ENCODE data around the gene CMTR1. TPM values are rescaled to one million over a fixed set of nuclear protein-coding genes. Genes with fewer than 3 reads are reported as not detected.

CMTR1 gene
- total and polyA plus RNA-seq, 10 of the 15 experiments (the other 5 are each of a cell fraction or from before 2014, with no cell fraction given), result 2.7 to 67.0 (median 46.2) TPM

GRCh38 chr6:37528541-37528940, 95.5 kb downstream of the CMTR1 start:
- FAIRE-seq, result no peak
- in situ Hi-C loops (cut with MboI) (no loop called here), intact Hi-C loops (cut with micrococcal nuclease; ENCODE audit: unreplicated experiment) (no loop called here)
- TF ChIP-seq POLR2AphosphoS5 (IDR thresholded peaks at IDR 0.05; ENCODE audit: low read length), result no peak
- TF ChIP-seq CBX5 (IDR thresholded peaks at IDR 0.05; ENCODE audit: low read depth), result no peak
- TF ChIP-seq BCL3 (IDR thresholded peaks at IDR 0.05; ENCODE audit: borderline replicate concordance, insufficient read depth, low read depth, low read length, poor library complexity, severe bottlenecking), result no peak
- TF ChIP-seq HDGF (IDR thresholded peaks at IDR 0.05), result no peak
- TF ChIP-seq PRDM15 (CRISPR knock-in tag; IDR thresholded peaks at IDR 0.05), result no peak
- no peak for TF ChIP-seq GATAD2B (conservative IDR thresholded peaks at IDR 0.05; ENCODE audit: low read depth)
- no peak for TF ChIP-seq MTA2 (IDR thresholded peaks at IDR 0.05; ENCODE audit: low read depth)
- no peak for TF ChIP-seq MYB (IDR thresholded peaks at IDR 0.05; ENCODE audit: borderline replicate concordance, low read depth, low read length)
- no peak for TF ChIP-seq ZNF592 (IDR thresholded peaks at IDR 0.05)
- no peak for TF ChIP-seq BHLHE40 (IDR thresholded peaks at IDR 0.05; ENCODE audit: borderline replicate concordance in 1 of 2, low read depth in 2 of 2, low read length in 1 of 2)
- TF ChIP-seq CREM (IDR thresholded peaks at IDR 0.05; ENCODE audit: low read depth), result no peak
- no peak overlapping the region for H3K9ac ChIP-seq (ENCODE audit: control insufficient read depth, insufficient read depth, low read length)
- 84% methylated on average over 8 of the region's 8 CpGs for WGBS (ENCODE audit: insufficient coverage, insufficient replicate concordance, low lambda C conversion rate, missing lambda C conversion rate)
- no peak overlapping the region for H2AFZ ChIP-seq (ENCODE audit: control insufficient read depth, low read depth, low read length)
- H3K9me3 ChIP-seq (replicated peaks; ENCODE audit: control insufficient read depth, insufficient read depth, low read length), result no peaks in the 10 kb centered on the region
- H4K20me1 ChIP-seq (ENCODE audit: control insufficient read depth, insufficient read depth), result no peaks in the 10 kb centered on the region
- H3K27ac ChIP-seq (ENCODE audit: control insufficient read depth, insufficient read depth), result no peak overlapping the region
- CTCF ChIA-PET, result interaction anchor here (1.2 to 6.5 kb wide), 4 partner anchors 10 to 43 kb away, joined by 3 to 29 read pairs (median 4); partner anchors contain the start of gene CCDC167
- RAD21 ChIA-PET (ENCODE audit: unreplicated experiment), result interaction anchor here (0.6 to 1.6 kb wide), 3 partner anchors 35 to 50 kb away, joined by 3 to 5 read pairs (median 3); no protein-coding TSS in a partner anchor
- H3K79me2 ChIP-seq (ENCODE audit: control insufficient read depth, insufficient read depth, low read length), result no peaks in the 10 kb centered on the region
- H3K4me1 ChIP-seq (ENCODE audit: control insufficient read depth, insufficient read depth, low read length), result no peaks in the 10 kb centered on the region
- no peaks in the 10 kb centered on the region for H3K36me3 ChIP-seq (ENCODE audit: control insufficient read depth in 2 of 2, insufficient read depth in 2 of 2, low read length in 1 of 2)
- no peak overlapping the region for H3K4me2 ChIP-seq (ENCODE audit: control insufficient read depth, insufficient read depth)
- H3K4me3 ChIP-seq, result no peak overlapping the region
- no peaks in the 10 kb centered on the region for H3K27me3 ChIP-seq (replicated peaks in 1 of 2; ENCODE audit: control insufficient read depth in 2 of 2, insufficient read depth in 2 of 2, low read length in 1 of 2)
- ATAC-seq, result no peak
- SMC1A ChIA-PET (ENCODE audit: uncharacterized antibody, unreplicated experiment), result interaction anchor here (2.0 to 13.3 kb wide), 3 partner anchors 10 to 35 kb away, joined by 7 to 346 read pairs (median 11); no protein-coding TSS in a partner anchor
- POLR2A ChIA-PET, result no interaction called here
- no TSS peak for BruUV-seq (replicated peaks)
- no peak for DNase-seq (ENCODE audit: low read depth, low spot score)

Measured in GM12878 (cell line).